HepG2 (cell line): ENCODE results near the gene THRA. TPM values are rescaled to one million over a fixed set of nuclear protein-coding genes. Genes with fewer than 3 reads are reported as not detected.

Experiments used
- ARID4A ChIP-seq: sonication (generic); formaldehyde crosslinking; IDR thresholded peaks from 2 replicates; pipeline ENCODE4 v1.5.0; 2020; ENCODE audit warnings: mild to moderate bottlenecking, missing genetic modification reagents, borderline replicate concordance
- CHCHD3 ChIP-seq: sonication (generic); formaldehyde crosslinking; IDR thresholded peaks from 2 replicates; pipeline ENCODE4 v1.8.0; 2022; ENCODE audit warnings: mild to moderate bottlenecking, missing genetic modification reagents, moderate library complexity
- DBP ChIP-seq: sonication (generic); formaldehyde crosslinking; IDR thresholded peaks from 2 replicates; pipeline ENCODE4 v1.4.0; 2020; ENCODE audit warnings: missing genetic modification reagents; ENCODE audit errors: not compliant biosample characterization
- EHMT2 ChIP-seq: fragments of 200-600 bp; sonication (generic); IDR thresholded peaks from 2 replicates; pipeline ENCODE4 v1.7.0; 2017; ENCODE audit warnings: antibody characterized with exemption, low read depth, low read length, borderline replicate concordance
- EZH2 ChIP-seq: conservative IDR thresholded peaks from 2 replicates; pipeline ENCODE4 v1.6.1; 2012; ENCODE audit warnings: mild to moderate bottlenecking, low read depth, low read length, moderate library complexity
- HNRNPLL ChIP-seq: fragments of 200-400 bp; formaldehyde crosslinking; IDR thresholded peaks from 2 replicates; pipeline ENCODE4 v1.6.1; 2017; ENCODE audit warnings: mild to moderate bottlenecking, low read depth, low read length; ENCODE audit not compliant: poor library complexity, severe bottlenecking
- IRF9 ChIP-seq: sonication (generic); formaldehyde crosslinking; IDR thresholded peaks from 2 replicates; pipeline ENCODE4 v1.8.0; 2022; ENCODE audit warnings: missing genetic modification reagents, mild to moderate bottlenecking, borderline replicate concordance
- NFYC ChIP-seq: IDR thresholded peaks from 2 replicates; pipeline ENCODE4 v1.6.1; 2016; ENCODE audit warnings: missing genetic modification reagents, missing compliant biosample characterization
- PAX8 ChIP-seq: sonication (generic); formaldehyde crosslinking; IDR thresholded peaks from 2 replicates; pipeline ENCODE4 v1.8.0; 2022; ENCODE audit warnings: mild to moderate bottlenecking, missing genetic modification reagents, borderline replicate concordance
- PBX2 ChIP-seq: IDR thresholded peaks from 2 replicates; pipeline ENCODE4 v1.6.1; 2016; ENCODE audit warnings: control low read depth
- PCBP2 ChIP-seq: fragments of 200-400 bp; formaldehyde crosslinking; optimal IDR thresholded peaks from 2 replicates; pipeline ENCODE3; 2018; ENCODE audit warnings: low read length, low read depth; ENCODE audit not compliant: poor library complexity, severe bottlenecking
- POLR2AphosphoS5 ChIP-seq: IDR thresholded peaks from 2 replicates; pipeline ENCODE4 v1.6.1; 2012; ENCODE audit warnings: low read depth, low read length
- RELA ChIP-seq: sonication (generic); formaldehyde crosslinking; IDR thresholded peaks from 2 replicates; pipeline ENCODE4 v1.4.0; 2020; ENCODE audit warnings: missing genetic modification reagents
- SRF ChIP-seq: IDR thresholded peaks from 2 replicates; pipeline ENCODE4 v1.6.1; 2011; ENCODE audit warnings: mild to moderate bottlenecking, low read depth, low read length, moderate library complexity
- TBX2 ChIP-seq: sonication (generic); formaldehyde crosslinking; IDR thresholded peaks from 2 replicates; pipeline ENCODE4 v1.5.0; 2020; ENCODE audit warnings: missing genetic modification reagents, mild to moderate bottlenecking, borderline replicate concordance
- ZFX ChIP-seq: sonication (generic); formaldehyde crosslinking; IDR thresholded peaks from 2 replicates; pipeline ENCODE4 v1.4.0; 2020; ENCODE audit warnings: mild to moderate bottlenecking, low read depth, missing genetic modification reagents, moderate library complexity
- ZNF180 ChIP-seq: sonication (generic); formaldehyde crosslinking; IDR thresholded peaks from 2 replicates; pipeline ENCODE4 v1.4.0; 2020; ENCODE audit warnings: low read depth, missing genetic modification reagents, borderline replicate concordance
- ZNF232 ChIP-seq: sonication (generic); formaldehyde crosslinking; IDR thresholded peaks from 2 replicates; pipeline ENCODE4 v1.4.0; 2020; ENCODE audit warnings: missing genetic modification reagents, borderline replicate concordance
- ZNF263 ChIP-seq: sonication (generic); formaldehyde crosslinking; IDR thresholded peaks from 2 replicates; pipeline ENCODE4 v1.4.0; 2020; ENCODE audit warnings: missing genetic modification reagents
- ZNF30 ChIP-seq: sonication (generic); formaldehyde crosslinking; IDR thresholded peaks from 2 replicates; pipeline ENCODE4 v1.5.0; 2020; ENCODE audit warnings: mild to moderate bottlenecking, missing genetic modification reagents
- ZNF326 ChIP-seq: sonication (generic); formaldehyde crosslinking; IDR thresholded peaks from 2 replicates; pipeline ENCODE4 v1.4.0; 2020; ENCODE audit warnings: missing genetic modification reagents, borderline replicate concordance
- ZNF766 ChIP-seq: sonication (generic); formaldehyde crosslinking; IDR thresholded peaks from 2 replicates; pipeline ENCODE4 v1.5.0; 2020; ENCODE audit warnings: missing genetic modification reagents, borderline replicate concordance
- polyA plus RNA-seq, 8 experiments: library from polyadenylated mRNA; depleted of rRNA in 3 of 8; stranded (reverse) in 7 of 8; unstranded in 1 of 8; fragments of >200 nt; fragmentation: Illumina TruSeq in 4 of 8; extraction: Trizol in 4 of 8; gene quantifications; 2 replicates each; pipeline versions ENCODE4 v1.2.1 to v1.2.3, GENCODE V29; 2011 to 2016; ENCODE audit warnings: low read depth in 4 of 8, missing spikeins in 1 of 8, mixed read lengths in 1 of 8; ENCODE audit not compliant: insufficient read depth in 1 of 8
- total RNA-seq, 5 experiments: library from RNA; depleted of rRNA; stranded (reverse); fragments of >200 nt; fragmentation: Illumina TruSeq; extraction: Trizol; gene quantifications; 2 replicates each; pipeline ENCODE4 v1.2.3, GENCODE V29; 2016; ENCODE audit warnings: low read depth in 1 of 5

The THRA gene
- total and polyA plus RNA-seq, 2 of the 13 experiments (the other 11 are each of a cell fraction or from before 2014, with no cell fraction given), result 8.0 to 9.9 TPM

- TF ChIP-seq ARID4A, result peak; percentile 77; the same call in 1 of the 2 replicates
- TF ChIP-seq ZFX (CRISPR knock-in tag), result peak; percentile 74
- no peak for TF ChIP-seq ZNF263 (CRISPR knock-in tag)
- no peak for TF ChIP-seq ZNF30 (CRISPR knock-in tag)
- TF ChIP-seq POLR2AphosphoS5, result no peak
- peak; percentile 49 for TF ChIP-seq PCBP2
- TF ChIP-seq EHMT2, result no peak
- TF ChIP-seq ZNF232 (CRISPR knock-in tag), result no peak
- no peak for TF ChIP-seq DBP (CRISPR knock-in tag)
- no peak for TF ChIP-seq PAX8 (CRISPR knock-in tag)
- TF ChIP-seq ZNF326 (CRISPR knock-in tag), result no peak
- TF ChIP-seq NFYC (CRISPR knock-in tag), result no peak
- TF ChIP-seq PBX2 (CRISPR knock-in tag), result no peak
- peak; percentile 54; the same call in 1 of the 2 replicates for TF ChIP-seq IRF9
- no peak for TF ChIP-seq EZH2
- no peak for TF ChIP-seq HNRNPLL
- TF ChIP-seq CHCHD3, result no peak
- TF ChIP-seq RELA (CRISPR knock-in tag), result no peak
- peak; percentile 33; the same call in 1 of the 2 replicates for TF ChIP-seq SRF
- TF ChIP-seq TBX2, result peak; percentile 77
- no peak for TF ChIP-seq ZNF766 (CRISPR knock-in tag)
- TF ChIP-seq ZNF180, result no peak
Observed at GRCh38 chr17:40075201-40075941, 12.6 kb downstream of the THRA start (continued).
